GM21381 (cell line): ENCODE results near the gene SYNPR.

ENCODE experiments used
- ATAC-seq: cut with Tn5 transposase; IDR thresholded peaks from one replicate; pipeline ENCODE4 v1.9.1; 2021; ENCODE audit warnings: mild to moderate bottlenecking, moderate library complexity; ENCODE audit not compliant: unreplicated experiment

Gene SYNPR

GRCh38 chr3:63370094-63370493, 92.0 kb downstream of the SYNPR start:
- ATAC-seq = no peak

GRCh38 chr3:63383040-63383439, 104.9 kb downstream of the SYNPR start:
- ATAC-seq = no peak

- no peak for ATAC-seq
These were observed 106.3 kb downstream of the SYNPR start for GRCh38 chr3:63384382-63384781.

DNA sequence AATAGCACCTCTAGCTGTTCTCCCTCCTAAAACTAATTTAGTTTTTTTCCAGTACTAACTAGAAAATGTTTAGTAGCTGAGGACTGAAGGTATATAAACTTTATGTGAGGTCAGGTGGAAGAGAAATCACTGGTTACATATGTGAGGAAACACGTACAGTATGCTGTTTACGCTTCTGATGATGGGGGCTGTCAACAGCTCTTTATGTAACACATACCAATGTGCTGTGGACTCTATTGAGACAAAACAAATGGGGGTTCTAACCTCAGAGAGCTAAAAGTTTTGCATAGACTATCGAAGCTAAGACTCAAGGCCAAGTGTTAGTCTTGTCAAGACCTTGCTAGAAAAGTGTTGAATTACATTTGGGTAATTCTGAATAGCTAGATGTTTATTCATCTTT, 107.5 kb downstream of the SYNPR start:
- ATAC-seq = no peak

DNA sequence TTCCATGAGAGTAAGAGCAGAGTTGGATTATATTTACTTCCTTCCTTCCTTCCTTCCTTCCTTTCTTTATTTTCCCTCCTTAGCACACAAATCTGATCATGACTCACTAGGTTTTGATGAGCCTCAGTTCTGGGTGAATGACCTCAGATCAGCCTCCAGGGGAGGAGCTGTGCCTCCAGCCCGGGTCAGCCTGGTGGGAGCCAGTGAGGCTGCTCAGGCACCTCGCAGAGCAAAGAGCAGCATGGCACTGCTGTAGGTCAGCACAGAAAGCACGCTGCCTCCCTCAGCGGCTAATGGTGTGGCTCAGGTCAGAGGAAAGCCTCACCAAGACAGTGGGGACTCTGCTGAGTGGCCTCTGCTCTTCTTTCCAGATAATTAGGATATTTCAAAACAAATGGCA, 108.5 kb downstream of the SYNPR start:
- no peak for ATAC-seq

- no peak for ATAC-seq
These were observed 109.5 kb downstream of the SYNPR start for GRCh38 chr3:63387568-63387967.

DNA sequence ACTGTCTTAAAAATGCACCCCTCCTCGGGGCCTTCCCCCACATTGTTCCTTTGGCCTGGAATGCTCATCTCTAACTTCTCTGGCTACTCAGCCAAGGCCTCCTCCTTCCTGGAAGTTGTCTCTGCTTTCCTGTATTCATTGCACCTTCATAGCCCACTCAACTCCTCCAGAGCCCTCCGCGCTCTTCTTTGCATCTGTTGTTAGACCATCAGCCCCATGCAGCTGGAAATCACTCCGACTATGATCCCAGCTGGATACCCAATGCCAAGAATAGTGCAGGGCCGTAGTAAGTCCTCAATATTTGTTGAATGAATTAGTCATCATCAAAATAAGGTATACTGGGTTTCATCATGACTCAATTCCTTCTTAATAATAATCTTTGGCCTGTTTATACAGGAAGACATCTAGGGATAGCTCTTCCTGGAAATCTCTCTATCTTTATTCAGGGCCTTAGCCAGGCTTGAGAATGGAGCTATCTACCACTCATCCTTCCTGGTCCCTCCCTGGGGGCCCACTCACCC, 112.7 kb downstream of the SYNPR start:
- no peak for ATAC-seq

DNA sequence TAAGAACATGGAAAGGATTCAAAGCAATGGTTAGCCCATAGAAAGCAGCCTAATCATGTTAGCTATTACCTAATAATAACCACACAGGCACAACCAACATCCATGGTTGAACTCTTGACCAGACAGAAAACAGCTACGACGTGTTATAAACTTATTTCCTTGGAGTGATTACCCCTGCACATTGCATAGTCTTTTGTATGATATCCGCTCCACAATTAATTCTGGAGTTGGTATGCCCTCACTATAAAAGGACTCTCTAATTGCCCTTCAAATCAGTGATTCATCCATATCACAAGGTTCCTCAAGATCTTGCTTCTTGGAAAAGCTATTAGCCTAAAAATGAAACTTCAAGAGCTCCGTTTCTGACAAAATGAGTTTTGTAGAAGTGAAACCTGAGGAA, 117.9 kb downstream of the SYNPR start:
- ATAC-seq = no peak

- no peak for ATAC-seq
These were observed 122.2 kb downstream of the SYNPR start for GRCh38 chr3:63400246-63400860.

- ATAC-seq = no peak
These were observed 127.8 kb downstream of the SYNPR start for GRCh38 chr3:63405882-63406281.

GRCh38 chr3:63413523-63413922, 135.4 kb downstream of the SYNPR start:
- ATAC-seq = no peak

DNA sequence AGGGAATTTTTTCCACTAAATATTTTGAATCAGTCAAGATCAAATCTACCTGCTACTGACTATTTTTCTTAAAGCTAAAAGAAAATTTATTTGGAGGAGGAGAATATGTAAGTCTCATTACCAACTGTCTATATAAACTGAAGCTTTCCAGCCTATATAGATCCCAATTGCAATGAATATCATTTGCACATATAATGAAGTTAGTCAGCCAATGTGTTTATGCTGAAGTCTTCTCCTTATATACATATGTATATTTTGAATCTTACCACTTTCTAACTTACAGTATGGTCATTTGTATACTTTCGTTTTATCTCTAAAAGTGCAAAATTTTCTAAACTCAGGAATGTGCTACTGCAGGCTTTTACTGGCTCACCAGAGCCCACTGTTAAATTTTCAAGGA, 136.5 kb downstream of the SYNPR start:
- no peak for ATAC-seq

GRCh38 chr3:63429905-63430304, 151.8 kb downstream of the SYNPR start:
- ATAC-seq = no peak

- ATAC-seq = no peak
These were observed 152.8 kb downstream of the SYNPR start for GRCh38 chr3:63430875-63431274.

DNA sequence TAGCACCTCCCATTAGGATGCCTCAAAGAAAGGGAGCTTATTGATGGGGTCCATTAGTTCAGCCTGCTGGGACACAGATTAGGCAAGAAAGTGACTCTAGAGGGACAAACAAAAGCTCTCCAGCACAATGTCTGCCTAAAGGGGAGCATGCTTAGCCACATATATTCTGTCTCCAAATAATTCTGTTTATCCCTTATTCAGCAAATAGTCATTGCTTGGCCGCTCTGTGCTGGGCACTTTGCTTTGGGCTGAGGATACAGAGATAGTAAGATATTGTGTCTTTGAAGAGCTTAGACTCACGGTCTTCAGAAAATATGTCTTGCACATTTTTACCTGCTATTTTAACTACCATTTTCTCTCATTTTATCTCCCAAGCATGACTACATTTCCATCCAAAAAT, 159.8 kb downstream of the SYNPR start:
- no peak for ATAC-seq

GRCh38 chr3:63438826-63439371, 160.8 kb downstream of the SYNPR start:
- ATAC-seq = no peak

DNA sequence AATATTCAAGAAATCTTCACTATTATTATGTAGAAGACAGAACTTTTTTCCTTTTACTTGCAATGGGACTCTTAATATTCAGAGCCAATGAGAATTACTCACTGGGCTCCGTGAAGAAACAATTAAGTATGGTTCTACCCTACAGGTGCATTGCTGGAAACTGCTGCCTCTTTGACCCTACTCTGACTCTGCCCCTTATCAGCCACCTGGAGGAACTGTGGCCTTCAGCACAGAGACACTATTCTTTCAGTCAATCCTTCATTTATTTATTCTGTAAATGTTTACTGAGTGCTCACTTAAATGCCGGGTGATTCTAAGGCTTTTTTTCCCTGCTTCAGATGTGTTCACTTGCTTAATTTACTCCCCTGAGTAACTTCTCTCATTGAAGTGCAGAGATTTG, 163.2 kb downstream of the SYNPR start:
- ATAC-seq = no peak

DNA sequence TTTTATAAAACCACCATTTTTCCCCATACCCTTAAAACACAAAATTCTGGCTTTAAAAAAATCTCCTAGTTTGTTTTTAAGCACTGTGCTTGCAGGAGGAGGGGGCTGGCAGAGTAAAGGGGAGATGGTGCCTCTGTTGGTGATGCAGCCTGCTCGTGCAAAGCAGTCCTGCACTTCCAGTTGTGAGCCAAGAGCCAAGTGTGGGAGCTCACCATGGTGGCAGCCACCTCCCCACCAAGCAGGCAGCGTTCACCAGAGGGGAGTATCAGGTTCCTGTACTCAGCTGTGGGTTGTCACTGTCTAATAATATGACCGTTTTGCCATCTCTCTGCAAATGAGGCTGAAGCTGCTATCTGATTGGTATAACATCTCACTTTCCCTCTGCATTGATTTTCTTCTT, 164.8 kb downstream of the SYNPR start:
- no peak for ATAC-seq

DNA sequence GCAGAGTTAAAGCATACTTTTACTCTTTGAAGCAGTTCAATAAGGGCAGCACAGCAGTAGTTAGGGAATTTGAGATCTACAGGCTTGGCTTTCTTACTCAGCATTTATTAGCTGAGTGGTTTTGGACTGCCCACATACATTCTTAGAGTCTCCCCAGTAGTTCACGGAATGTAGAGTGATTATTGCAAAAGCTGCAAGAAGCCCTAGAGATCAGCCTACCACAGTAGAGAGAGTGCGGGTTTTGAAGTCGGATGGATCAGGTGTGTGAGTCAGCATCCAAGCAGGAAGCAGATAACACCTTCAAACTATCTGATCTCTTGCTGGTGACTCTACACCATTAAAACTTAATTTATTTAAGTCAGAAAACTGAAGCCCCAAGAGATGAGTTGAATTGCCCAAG, 171.9 kb downstream of the SYNPR start:
- ATAC-seq = no peak

- no peak for ATAC-seq
These were observed 172.7 kb downstream of the SYNPR start for GRCh38 chr3:63450634-63451363.

- no peak for ATAC-seq
These were observed 178.8 kb downstream of the SYNPR start for GRCh38 chr3:63456901-63457300.

DNA sequence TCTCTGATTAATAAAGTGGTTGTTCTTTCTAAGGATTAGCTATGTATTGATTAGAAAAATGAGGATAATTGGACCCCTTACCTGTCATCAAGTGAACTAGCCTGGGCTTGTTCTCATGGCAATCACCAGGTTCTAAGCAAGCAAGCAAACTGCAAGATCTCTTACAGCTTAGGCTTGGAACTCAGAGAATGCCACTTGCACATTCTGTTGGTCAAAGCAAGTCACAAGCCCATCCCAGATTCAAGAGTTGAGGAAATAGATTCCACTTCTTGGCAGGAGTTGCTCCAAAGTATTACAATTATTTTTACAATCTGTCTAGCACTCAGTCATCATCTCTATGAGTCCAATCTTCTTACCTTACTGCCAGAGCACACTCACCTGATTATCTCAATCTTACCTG, 180.3 kb downstream of the SYNPR start:
- no peak for ATAC-seq
